ENCODE measurements around the gene BACH1. TPM values are rescaled to one million over a fixed set of nuclear protein-coding genes. Genes with fewer than 3 reads are reported as not detected.

Gene BACH1
- total and polyA plus RNA-seq, 2 donors (not counting 1 experiment from before 2014, with no cell fraction given): 10.1 to 221 TPM

DNA sequence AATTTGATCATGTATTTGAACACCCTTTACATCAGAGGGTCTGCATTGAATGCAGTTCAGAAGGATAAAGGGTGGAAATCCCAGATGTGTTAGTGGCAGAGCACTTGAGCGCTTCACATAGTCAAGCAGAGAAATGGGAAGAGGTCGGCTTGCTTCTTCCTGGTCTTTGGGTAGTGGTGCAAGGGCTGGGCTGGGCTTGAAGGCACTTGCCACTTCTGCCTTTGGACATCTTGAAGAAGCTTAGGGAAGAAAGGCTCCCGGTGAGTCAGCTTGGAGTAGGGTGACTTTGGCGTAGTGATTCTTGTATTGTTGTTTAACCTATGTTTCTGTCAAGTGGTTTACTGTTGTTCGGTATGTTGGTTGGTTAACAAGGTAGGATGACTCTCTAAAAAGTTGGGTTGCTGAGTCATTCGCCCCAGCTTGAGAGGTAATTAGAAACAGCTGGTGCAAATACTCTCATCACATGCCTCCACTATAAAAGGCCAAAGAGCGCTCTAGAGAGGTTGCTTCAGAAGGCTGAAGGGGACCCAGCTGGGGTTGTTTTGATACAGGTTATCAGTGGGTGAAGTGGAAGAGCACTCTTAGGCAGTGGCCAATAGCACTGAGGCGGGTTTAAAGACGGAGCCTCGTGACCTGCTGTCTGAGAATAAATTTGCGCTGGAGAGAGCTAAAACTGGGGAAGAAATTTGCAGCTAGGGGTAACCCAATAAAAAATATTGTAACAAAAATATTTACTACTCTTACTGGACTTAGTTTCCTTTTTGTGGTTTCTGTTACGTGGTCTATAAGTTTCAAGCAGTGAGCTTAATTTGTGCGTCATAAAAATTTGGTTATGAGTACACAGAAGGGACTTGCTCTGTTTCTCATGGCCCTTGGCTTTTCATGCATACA lies 1.4 kb downstream of the BACH1 start:
- H3K9me3 ChIP-seq (ENCODE audit: control extremely low read depth in 1 of 3, control insufficient read depth in 2 of 3, insufficient read depth in 1 of 3, low read length in 2 of 3): peaks cover 0 to 13% (median 4%) of the 10 kb centered on the region in 3 donors
- H3K4me1 Mint-ChIP-seq: peaks cover 66% of the 10 kb centered on the region
- no peaks in the 10 kb centered on the region for H3K36me3 ChIP-seq (replicated peaks in 1 of 2; ENCODE audit: control extremely low read depth in 1 of 2, control insufficient read depth in 1 of 2, extremely low read depth in 1 of 2, insufficient read depth in 2 of 2, low read length in 1 of 2)
- peaks cover 8% of the 10 kb centered on the region for H4K20me1 ChIP-seq (ENCODE audit: control insufficient read depth, insufficient read depth, low read length, poor library complexity, severe bottlenecking)
- peaks cover 60% of the 10 kb centered on the region for H3K79me2 ChIP-seq (ENCODE audit: control insufficient read depth, insufficient read depth, low read length)
- H3K27ac Mint-ChIP-seq: peak overlapping the region; percentile 97
- H3K9me3 Mint-ChIP-seq (ENCODE audit: insufficient read depth): peaks cover 2% of the 10 kb centered on the region
- peaks cover 52 to 60% of the 10 kb centered on the region in 2 donors for H3K4me1 ChIP-seq (ENCODE audit: control insufficient read depth in 2 of 2, insufficient read depth in 2 of 2, low read length in 2 of 2)
- intact Hi-C loops (cut with micrococcal nuclease): loop anchor here (1.0 to 10.0 kb wide), 10 partner anchors 8 to 415 kb away; partner anchors contain the start of genes CCT8, LTN1 and USP16
- no peak for TF ChIP-seq EZH2 (IDR thresholded peaks at IDR 0.05; ENCODE audit: borderline replicate concordance, insufficient read depth, low read depth, low read length, poor library complexity, severe bottlenecking)
- TF ChIP-seq, protein P1, sequence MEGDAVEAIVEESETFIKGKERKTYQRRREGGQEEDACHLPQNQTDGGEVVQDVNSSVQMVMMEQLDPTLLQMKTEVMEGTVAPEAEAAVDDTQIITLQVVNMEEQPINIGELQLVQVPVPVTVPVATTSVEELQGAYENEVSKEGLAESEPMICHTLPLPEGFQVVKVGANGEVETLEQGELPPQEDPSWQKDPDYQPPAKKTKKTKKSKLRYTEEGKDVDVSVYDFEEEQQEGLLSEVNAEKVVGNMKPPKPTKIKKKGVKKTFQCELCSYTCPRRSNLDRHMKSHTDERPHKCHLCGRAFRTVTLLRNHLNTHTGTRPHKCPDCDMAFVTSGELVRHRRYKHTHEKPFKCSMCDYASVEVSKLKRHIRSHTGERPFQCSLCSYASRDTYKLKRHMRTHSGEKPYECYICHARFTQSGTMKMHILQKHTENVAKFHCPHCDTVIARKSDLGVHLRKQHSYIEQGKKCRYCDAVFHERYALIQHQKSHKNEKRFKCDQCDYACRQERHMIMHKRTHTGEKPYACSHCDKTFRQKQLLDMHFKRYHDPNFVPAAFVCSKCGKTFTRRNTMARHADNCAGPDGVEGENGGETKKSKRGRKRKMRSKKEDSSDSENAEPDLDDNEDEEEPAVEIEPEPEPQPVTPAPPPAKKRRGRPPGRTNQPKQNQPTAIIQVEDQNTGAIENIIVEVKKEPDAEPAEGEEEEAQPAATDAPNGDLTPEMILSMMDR (IDR thresholded peaks at IDR 0.05): no peak
- whole genome bisulfite sequencing (ENCODE audit: insufficient coverage): under 1% methylated on average over 6 of the region's 13 CpGs
- peak overlapping the region; percentile 97 for H3K4me3 Mint-ChIP-seq
- ATAC-seq (ENCODE audit: low read depth): peak; percentile 68
- H2AFZ ChIP-seq (ENCODE audit: insufficient read depth, low read depth, low read length, poor library complexity, severe bottlenecking): no peak overlapping the region
- H3K27ac ChIP-seq (ENCODE audit: low read length in 2 of 2): peak overlapping the region; percentile 87 to 89
- H3K4me2 ChIP-seq (replicated peaks; ENCODE audit: low read depth, low read length, poor library complexity, severe bottlenecking): peak overlapping the region; percentile 87
- peak overlapping the region; percentile 69 to 99 (median 73) for H3K4me3 ChIP-seq (ENCODE audit: control extremely low read depth in 1 of 5, extremely low read depth in 1 of 5, insufficient read depth in 1 of 5, low read depth in 2 of 5, low read length in 4 of 5)
- DNase-seq: peak; percentile 92
- H3K27me3 Mint-ChIP-seq: no peaks in the 10 kb centered on the region
- H3K9ac ChIP-seq (ENCODE audit: low read length): peak overlapping the region; percentile 86
- CTCF ChIA-PET: interaction anchor here (0.6 to 4.9 kb wide), 24 partner anchors 9 to 226 kb away, joined by 3 to 37 read pairs (median 5); partner anchors contain the start of gene CCT8
- H3K27me3 ChIP-seq (replicated peaks in 1 of 4; ENCODE audit: control extremely low read depth in 1 of 4, control insufficient read depth in 3 of 4, insufficient read depth in 4 of 4, low read length in 3 of 4): no peaks in the 10 kb centered on the region
- POLR2A ChIA-PET: interaction anchor here (0.7 to 2.3 kb wide), 11 partner anchors 13 to 307 kb away, joined by 3 to 7 read pairs (median 4); partner anchors contain the start of genes LTN1, RWDD2B and USP16

Measured in B cell (primary cell).